H1 (cell line): ENCODE data around the gene OR4D6.

Experiments
- EP300 ChIP-seq, 2 experiments: IDR thresholded peaks; 1 replicate in 1 of 2; 2 replicates in 1 of 2; pipeline ENCODE4 v1.6.1; 2011 to 2012; ENCODE audit warnings: low read depth in 2 of 2, low read length in 2 of 2, mild to moderate bottlenecking in 2 of 2, borderline replicate concordance in 1 of 2, inconsistent platforms in 1 of 2, moderate library complexity in 1 of 2
- FOSL1 ChIP-seq: IDR thresholded peaks from 2 replicates; pipeline ENCODE4 v1.6.1; 2011; ENCODE audit warnings: mild to moderate bottlenecking, low read depth, low read length, moderate library complexity; ENCODE audit not compliant: insufficient read depth
- POLR2A ChIP-seq, 2 experiments: IDR thresholded peaks; 1 replicate in 1 of 2; 2 replicates in 1 of 2; pipeline ENCODE4 v1.6.1; 2011; ENCODE audit warnings: low read depth in 2 of 2, low read length in 2 of 2, mild to moderate bottlenecking in 2 of 2; ENCODE audit errors: control extremely low read depth in 1 of 2
- RNF2 ChIP-seq: fragments of 200-900, 300-1000 bp; sonication (generic); IDR thresholded peaks from 2 replicates; pipeline ENCODE4 v1.7.1; 2016; ENCODE audit warnings: borderline replicate concordance, low read depth, mild to moderate bottlenecking, antibody characterized with exemption, low read length; ENCODE audit not compliant: poor library complexity, severe bottlenecking; ENCODE audit errors: missing control alignments
- SIN3A ChIP-seq, 2 experiments: IDR thresholded peaks in 1 of 2; conservative IDR thresholded peaks in 1 of 2; 2 replicates each; pipeline ENCODE4 v1.6.1; 2011 to 2012; ENCODE audit warnings: low read length in 2 of 2, improper control_type of control experiment in 1 of 2, low read depth in 1 of 2, mild to moderate bottlenecking in 1 of 2
- SRF ChIP-seq: IDR thresholded peaks from 2 replicates; pipeline ENCODE4 v1.6.1; 2011; ENCODE audit warnings: mild to moderate bottlenecking, low read depth, low read length, moderate library complexity
- TAF7 ChIP-seq: optimal IDR thresholded peaks from 2 replicates; pipeline ENCODE3; 2011; ENCODE audit warnings: low read depth, mild to moderate bottlenecking, inconsistent platforms, low read length, moderate library complexity, borderline replicate concordance
- TF ChIP-seq, protein P1 (sequence below), 3 experiments: IDR thresholded peaks; 1 replicate in 2 of 3; 2 replicates in 1 of 3; pipeline versions ENCODE4 v1.5.1 to v1.6.1; 2011; ENCODE audit warnings: low read length in 3 of 3, mild to moderate bottlenecking in 3 of 3, inconsistent platforms in 2 of 3, low read depth in 1 of 3, moderate library complexity in 1 of 3; ENCODE audit not compliant: insufficient read depth in 1 of 3; ENCODE audit errors: control extremely low read depth in 1 of 3

DNA sequence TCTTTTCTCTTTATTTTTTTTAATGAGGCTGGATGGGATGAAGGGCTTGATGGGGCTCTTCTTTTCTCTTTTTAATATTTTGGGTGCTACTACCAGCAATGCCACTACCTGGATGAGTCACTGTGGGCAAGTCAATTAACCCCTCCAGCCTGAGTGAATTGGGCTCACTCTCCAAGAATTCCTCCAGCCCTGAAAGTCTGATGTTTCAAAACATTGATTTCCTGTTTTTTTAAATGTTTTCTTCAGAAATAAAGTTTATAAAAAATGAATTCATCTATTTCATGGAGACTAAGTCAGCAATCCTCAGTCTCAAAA is 29.7 kb upstream of the OR4D6 start:
- TF ChIP-seq RNF2 (no peak), SRF (no peak), POLR2A (IDR thresholded peaks at IDR 0.05; ENCODE audit: control extremely low read depth in 1 of 2, low read depth in 2 of 2, low read length in 2 of 2) (no peak), FOSL1 (no peak), TAF7 (no peak), EP300 (IDR thresholded peaks at IDR 0.05; ENCODE audit: borderline replicate concordance in 1 of 2, low read depth in 2 of 2, low read length in 2 of 2) (no peak), SIN3A (conservative IDR thresholded peaks at IDR 0.05 in 1 of 2, IDR thresholded peaks at IDR 0.05 in 1 of 2; ENCODE audit: low read depth in 1 of 2, low read length in 2 of 2) (no peak)
- TF ChIP-seq, protein P1, sequence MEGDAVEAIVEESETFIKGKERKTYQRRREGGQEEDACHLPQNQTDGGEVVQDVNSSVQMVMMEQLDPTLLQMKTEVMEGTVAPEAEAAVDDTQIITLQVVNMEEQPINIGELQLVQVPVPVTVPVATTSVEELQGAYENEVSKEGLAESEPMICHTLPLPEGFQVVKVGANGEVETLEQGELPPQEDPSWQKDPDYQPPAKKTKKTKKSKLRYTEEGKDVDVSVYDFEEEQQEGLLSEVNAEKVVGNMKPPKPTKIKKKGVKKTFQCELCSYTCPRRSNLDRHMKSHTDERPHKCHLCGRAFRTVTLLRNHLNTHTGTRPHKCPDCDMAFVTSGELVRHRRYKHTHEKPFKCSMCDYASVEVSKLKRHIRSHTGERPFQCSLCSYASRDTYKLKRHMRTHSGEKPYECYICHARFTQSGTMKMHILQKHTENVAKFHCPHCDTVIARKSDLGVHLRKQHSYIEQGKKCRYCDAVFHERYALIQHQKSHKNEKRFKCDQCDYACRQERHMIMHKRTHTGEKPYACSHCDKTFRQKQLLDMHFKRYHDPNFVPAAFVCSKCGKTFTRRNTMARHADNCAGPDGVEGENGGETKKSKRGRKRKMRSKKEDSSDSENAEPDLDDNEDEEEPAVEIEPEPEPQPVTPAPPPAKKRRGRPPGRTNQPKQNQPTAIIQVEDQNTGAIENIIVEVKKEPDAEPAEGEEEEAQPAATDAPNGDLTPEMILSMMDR (IDR thresholded peaks at IDR 0.05; ENCODE audit: control extremely low read depth in 1 of 3, insufficient read depth in 1 of 3, low read depth in 1 of 3, low read length in 3 of 3): no peak
